Esophagus muscularis mucosa (tissue), 4 donors: ENCODE measurements around the gene SCN3A. TPM values are rescaled to one million over a fixed set of nuclear protein-coding genes. Genes with fewer than 3 reads are reported as not detected.

Experiments
- DNase-seq: peaks from one replicate; pipeline ENCODE4 v3.0.0-alpha.2; 2017; ENCODE audit errors: extremely low spot score
- H3K27ac ChIP-seq, 4 donors: fragments of 200-600 bp; sonication (generic); replicated peaks in 1 of 4; 1 replicate in 3 of 4; 2 replicates in 1 of 4; pipeline ENCODE4 v1.5.1; 2016 to 2019; ENCODE audit warnings: mild to moderate bottlenecking in 1 of 4
- H3K27me3 ChIP-seq, 4 donors: fragments of 200-600 bp; sonication (generic); one replicate each; pipeline versions ENCODE4 v1.5.1 to v1.6.0; 2016 to 2019
- H3K36me3 ChIP-seq, 4 donors: fragments of 200-600 bp; sonication (generic); one replicate each; pipeline ENCODE4 v1.5.1; 2016 to 2019
- H3K4me1 ChIP-seq, 4 donors: fragments of 200-600 bp; sonication (generic); one replicate each; pipeline ENCODE4 v1.5.1; 2016 to 2019
- H3K4me3 ChIP-seq, 4 donors: fragments of 200-600 bp; sonication (generic); 1 replicate in 2 of 4; 2 replicates in 2 of 4; pipeline ENCODE4 v1.5.1; 2016 to 2019; ENCODE audit warnings: mild to moderate bottlenecking in 4 of 4, moderate library complexity in 1 of 4
- H3K9me3 ChIP-seq, 4 donors: fragments of 200-600 bp; sonication (generic); 1 replicate in 3 of 4; 2 replicates in 1 of 4; pipeline ENCODE4 v1.5.1; 2016 to 2019
- CTCF ChIP-seq, 3 experiments: fragments of 200-600 bp in 2 of 3; fragments of 450-650 bp in 1 of 3; sonication (generic) in 2 of 3; IDR thresholded peaks; one replicate each; pipeline ENCODE4 v1.5.1; 2017 to 2019; ENCODE audit warnings: antibody characterized with exemption in 3 of 3, mild to moderate bottlenecking in 2 of 3, moderate library complexity in 1 of 3
- EP300 ChIP-seq: sonication (generic); formaldehyde crosslinking; IDR thresholded peaks from one replicate; pipeline ENCODE4 v1.6.1; 2017; ENCODE audit warnings: antibody characterized with exemption
- POLR2A ChIP-seq: fragments of 450-650 bp; IDR thresholded peaks from one replicate; pipeline ENCODE4 v1.6.1; 2017; ENCODE audit warnings: antibody characterized with exemption, moderate library complexity, mild to moderate bottlenecking, low read depth
- POLR2AphosphoS5 ChIP-seq, 2 donors: sonication (generic); formaldehyde crosslinking; IDR thresholded peaks; one replicate each; pipeline ENCODE4 v1.6.1; 2017; ENCODE audit warnings: antibody characterized with exemption in 2 of 2
- WGBS: methylation state at CpG from one replicate; pipeline ENCODE4 v1.1.5; 2018; 5-methylcytosine and 5-hydroxymethylcytosine counted together
- intact Hi-C: fragments of 100-400 bp; cut with DNase I; formaldehyde crosslinking; loops from one replicate; pipeline ENCODE4 v1.15.1; 2023
- total RNA-seq, 4 donors: library from RNA; depleted of rRNA; stranded (reverse); fragments of >200 nt; gene quantifications; one replicate each; pipeline versions ENCODE4 v1.1.0 to v1.2.1, GENCODE V29; 2016

The SCN3A gene
- total RNA-seq, 4 donors from 2014 or later = 1.2 to 2.1 (median 1.7) TPM

GRCh38 chr2:165162466-165162865, 41.4 kb downstream of the SCN3A start:
- Histone ChIP-seq H3K9me3 (no peaks in the 10 kb centered on the region), H3K27me3 (no peaks in the 10 kb centered on the region), H3K27ac (no peak overlapping the region), H3K36me3 (no peaks in the 10 kb centered on the region), H3K4me1 (no peaks in the 10 kb centered on the region), H3K4me3 (no peak overlapping the region)
- DNase-seq = no peak
- TF ChIP-seq POLR2AphosphoS5 (IDR thresholded peaks at IDR 0.05) (no peak), CTCF (IDR thresholded peaks at IDR 0.05) (no peak)
- intact Hi-C loops = no loop called here
- 80% methylated on average over 3 of the region's 3 CpGs for WGBS

DNA sequence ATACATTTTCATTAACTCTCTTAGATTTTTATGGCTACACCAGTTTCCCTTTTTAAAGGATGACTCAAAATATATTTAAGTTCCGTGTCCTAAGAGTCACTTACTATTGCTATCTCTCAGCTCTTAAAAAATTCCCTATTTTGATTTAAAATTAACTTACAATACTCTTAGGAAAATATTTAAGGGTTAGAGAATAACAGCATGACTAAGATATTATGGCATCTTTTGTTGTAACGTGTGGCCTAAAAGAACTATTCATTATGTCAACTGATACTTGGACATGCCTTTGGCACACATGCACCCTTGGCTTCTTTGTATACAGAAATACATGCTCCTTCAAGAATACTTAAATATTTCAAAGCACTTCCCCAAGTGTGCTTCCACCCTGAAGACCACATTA, 42.3 kb downstream of the SCN3A start:
- Histone ChIP-seq H3K9me3 (no peaks in the 10 kb centered on the region), H3K4me3 (no peak overlapping the region), H3K4me1 (no peaks in the 10 kb centered on the region), H3K36me3 (no peaks in the 10 kb centered on the region), H3K27me3 (no peaks in the 10 kb centered on the region), H3K27ac (no peak overlapping the region)
- intact Hi-C loops = no loop called here
- TF ChIP-seq POLR2A (no peak), EP300 (no peak), POLR2AphosphoS5 (IDR thresholded peaks at IDR 0.05) (no peak), CTCF (IDR thresholded peaks at IDR 0.05) (no peak)
- 1% methylated on average over 2 of the region's 2 CpGs for WGBS
- DNase-seq = no peak

GRCh38 chr2:165157160-165157559, 46.7 kb downstream of the SCN3A start:
- intact Hi-C loops = no loop called here
- Histone ChIP-seq H3K9me3 (no peaks in the 10 kb centered on the region), H3K27ac (no peak overlapping the region), H3K4me1 (no peaks in the 10 kb centered on the region), H3K36me3 (no peaks in the 10 kb centered on the region), H3K4me3 (no peak overlapping the region), H3K27me3 (no peaks in the 10 kb centered on the region)
- 95% methylated on average over 4 of the region's 4 CpGs for WGBS
- DNase-seq = no peak
- no peak for TF ChIP-seq EP300
- TF ChIP-seq POLR2AphosphoS5 (IDR thresholded peaks at IDR 0.05) = no peak
- TF ChIP-seq POLR2A = no peak
- TF ChIP-seq CTCF (IDR thresholded peaks at IDR 0.05) = no peak

DNA sequence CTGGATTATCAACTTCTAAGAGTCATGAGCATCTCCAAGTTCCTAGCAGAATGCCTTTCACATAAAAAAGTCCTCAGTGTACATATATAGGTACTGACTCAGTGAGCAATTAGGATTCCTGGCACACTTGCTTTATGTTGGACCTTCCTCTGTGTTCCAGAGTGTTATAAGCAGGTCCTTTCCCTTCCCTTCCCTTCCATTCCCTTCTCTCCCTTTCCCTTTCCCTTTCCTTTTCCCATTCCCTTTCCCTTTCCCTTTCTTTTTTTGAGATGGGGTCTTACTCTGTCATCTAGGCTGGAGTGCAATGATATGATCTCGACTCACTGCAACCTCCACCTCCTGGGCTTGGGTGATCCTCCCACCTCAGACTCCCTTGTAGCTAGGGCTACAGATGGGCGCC, 48.7 kb downstream of the SCN3A start:
- Histone ChIP-seq H3K4me3 (no peak overlapping the region), H3K27me3 (no peaks in the 10 kb centered on the region), H3K4me1 (no peaks in the 10 kb centered on the region), H3K27ac (no peak overlapping the region), H3K9me3 (no peaks in the 10 kb centered on the region), H3K36me3 (no peaks in the 10 kb centered on the region)
- 88% methylated on average over 2 of the region's 2 CpGs for WGBS
- no peak for TF ChIP-seq POLR2AphosphoS5 (IDR thresholded peaks at IDR 0.05)
- TF ChIP-seq EP300 = no peak
- TF ChIP-seq CTCF (IDR thresholded peaks at IDR 0.05) = no peak
- TF ChIP-seq POLR2A = no peak
- intact Hi-C loops = no loop called here
- no peak for DNase-seq

DNA sequence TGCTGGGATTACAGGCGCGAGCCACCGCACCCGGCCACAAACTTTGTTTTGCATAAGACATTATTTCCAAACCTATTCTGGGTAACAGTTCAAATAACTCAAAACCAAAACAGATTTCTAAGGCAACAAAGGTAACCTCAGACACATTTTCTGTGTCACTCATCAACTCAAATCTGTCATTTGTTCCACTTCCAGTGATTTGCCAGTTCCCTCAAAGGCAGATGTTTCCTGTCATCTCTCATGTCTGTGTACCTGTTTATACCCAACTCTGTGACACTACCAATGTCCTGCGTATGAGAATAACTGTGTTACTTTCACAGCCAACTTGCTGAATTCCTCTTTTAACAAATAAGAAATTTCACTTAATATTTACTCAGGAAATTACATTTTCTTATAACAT, 54.4 kb downstream of the SCN3A start:
- no peak overlapping the region for H3K27ac ChIP-seq
- no peak for DNase-seq
- H3K27me3 ChIP-seq = no peaks in the 10 kb centered on the region
- WGBS = 80% methylated on average over 5 of the region's 5 CpGs
- no peaks in the 10 kb centered on the region for H3K9me3 ChIP-seq
- no peaks in the 10 kb centered on the region for H3K4me1 ChIP-seq
- intact Hi-C loops = no loop called here
- TF ChIP-seq POLR2A = no peak
- no peak for TF ChIP-seq EP300
- no peak for TF ChIP-seq POLR2AphosphoS5 (IDR thresholded peaks at IDR 0.05)
- TF ChIP-seq CTCF (IDR thresholded peaks at IDR 0.05) = no peak
- no peak overlapping the region for H3K4me3 ChIP-seq
- H3K36me3 ChIP-seq = no peaks in the 10 kb centered on the region
